NCI-H1048 (cell line): ENCODE results near the gene RAB31.

Experiments
- DNase-seq: peaks from one replicate; lab custom pipeline; 2025; lab: John Stamatoyannopoulos, UW

Gene RAB31

DNA sequence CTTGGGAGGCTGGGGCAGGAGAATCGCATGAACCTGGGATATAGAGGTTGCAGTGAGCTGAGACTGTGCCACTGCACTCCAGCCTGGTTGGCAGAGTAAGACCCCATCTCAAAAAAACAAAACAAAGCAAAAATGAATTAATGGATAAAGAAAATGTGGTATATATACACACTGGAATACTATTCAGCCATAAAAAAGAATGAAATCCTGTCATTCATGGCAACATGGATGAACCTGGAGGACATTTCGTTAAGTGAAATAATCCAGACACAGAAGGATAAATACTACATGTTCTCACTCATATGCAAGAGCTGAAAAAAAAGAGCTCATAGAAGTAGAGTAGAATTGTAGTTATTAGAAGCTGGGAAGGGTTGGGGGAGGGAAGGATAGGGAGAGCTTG lies 80.8 kb downstream of the RAB31 start:
- no peak for DNase-seq

DNA sequence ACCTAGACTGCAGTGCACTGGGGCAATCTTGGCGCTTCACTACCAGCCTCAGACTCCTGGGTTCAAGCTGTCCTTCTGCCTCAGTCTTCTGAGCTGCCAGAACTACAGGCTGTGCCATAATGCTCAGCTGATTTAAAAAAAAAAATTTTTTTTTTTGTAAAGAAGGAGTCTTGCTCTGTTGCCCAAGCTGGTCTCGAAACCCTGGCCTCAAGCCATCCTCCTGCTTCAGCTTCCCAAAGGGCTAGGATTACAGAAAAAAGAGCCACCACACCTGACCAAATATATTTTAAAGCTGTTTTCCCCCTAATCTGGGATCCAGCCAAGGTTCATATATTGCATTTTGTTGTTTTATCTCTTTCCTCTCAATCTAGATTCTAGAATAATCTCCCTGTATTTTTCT lies 82.2 kb downstream of the RAB31 start:
- DNase-seq, result no peak

- DNase-seq, result no peak
Observed at GRCh38 chr18:9791991-9792390, 83.9 kb downstream of the RAB31 start.

DNA sequence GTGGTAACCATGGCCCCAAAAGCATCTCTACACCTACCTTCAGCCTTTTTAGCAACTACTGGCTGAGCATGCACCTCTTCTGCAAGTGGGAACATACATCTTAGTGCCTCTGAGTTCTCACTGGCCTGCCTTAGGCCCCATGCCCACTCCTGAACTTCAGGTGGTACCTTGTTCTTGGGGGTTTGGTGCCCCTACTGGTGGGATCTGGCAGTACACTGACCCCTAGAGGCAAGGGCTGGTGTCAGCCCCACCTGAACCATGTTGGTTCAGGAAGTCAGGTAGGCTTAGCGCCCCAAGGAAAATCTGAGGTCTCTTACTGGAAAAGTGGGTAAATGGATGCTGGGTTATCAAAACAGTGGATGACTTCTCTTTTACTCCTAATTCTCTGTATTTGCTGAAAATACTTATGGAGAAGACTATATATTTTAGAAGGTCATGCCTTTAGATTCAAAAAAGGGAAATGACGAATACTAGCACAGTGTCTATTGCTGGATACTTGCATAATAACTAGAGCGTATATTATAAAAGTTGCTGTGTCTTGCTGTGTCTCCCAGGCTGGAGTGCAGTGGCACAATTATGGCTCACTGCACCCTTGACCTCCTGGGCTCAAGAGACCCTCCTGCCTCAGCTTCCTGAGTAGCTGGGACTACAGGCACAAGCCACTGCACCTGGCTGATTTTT lies 84.6 kb downstream of the RAB31 start:
- no peak for DNase-seq

DNA sequence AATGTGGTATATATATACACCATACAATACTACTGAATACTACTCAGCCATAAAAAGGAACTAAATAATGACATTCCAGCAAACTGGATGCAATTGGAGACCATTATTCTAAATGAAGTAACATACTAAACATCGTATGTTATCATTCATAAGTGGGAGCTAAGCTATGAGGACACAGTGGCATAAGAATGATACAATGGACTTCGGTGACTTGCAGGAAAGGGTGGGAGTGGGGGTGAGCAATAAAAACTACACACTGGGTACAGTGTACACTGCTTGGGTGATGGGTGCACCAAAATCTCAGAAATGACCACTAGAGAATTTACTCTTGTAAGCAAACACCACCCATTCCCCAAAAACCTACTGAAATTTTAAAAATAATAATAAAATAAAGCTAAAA lies 87.9 kb downstream of the RAB31 start:
- DNase-seq, result no peak

GRCh38 chr18:9796935-9797549 lies 88.9 kb downstream of the RAB31 start:
- no peak for DNase-seq

DNA sequence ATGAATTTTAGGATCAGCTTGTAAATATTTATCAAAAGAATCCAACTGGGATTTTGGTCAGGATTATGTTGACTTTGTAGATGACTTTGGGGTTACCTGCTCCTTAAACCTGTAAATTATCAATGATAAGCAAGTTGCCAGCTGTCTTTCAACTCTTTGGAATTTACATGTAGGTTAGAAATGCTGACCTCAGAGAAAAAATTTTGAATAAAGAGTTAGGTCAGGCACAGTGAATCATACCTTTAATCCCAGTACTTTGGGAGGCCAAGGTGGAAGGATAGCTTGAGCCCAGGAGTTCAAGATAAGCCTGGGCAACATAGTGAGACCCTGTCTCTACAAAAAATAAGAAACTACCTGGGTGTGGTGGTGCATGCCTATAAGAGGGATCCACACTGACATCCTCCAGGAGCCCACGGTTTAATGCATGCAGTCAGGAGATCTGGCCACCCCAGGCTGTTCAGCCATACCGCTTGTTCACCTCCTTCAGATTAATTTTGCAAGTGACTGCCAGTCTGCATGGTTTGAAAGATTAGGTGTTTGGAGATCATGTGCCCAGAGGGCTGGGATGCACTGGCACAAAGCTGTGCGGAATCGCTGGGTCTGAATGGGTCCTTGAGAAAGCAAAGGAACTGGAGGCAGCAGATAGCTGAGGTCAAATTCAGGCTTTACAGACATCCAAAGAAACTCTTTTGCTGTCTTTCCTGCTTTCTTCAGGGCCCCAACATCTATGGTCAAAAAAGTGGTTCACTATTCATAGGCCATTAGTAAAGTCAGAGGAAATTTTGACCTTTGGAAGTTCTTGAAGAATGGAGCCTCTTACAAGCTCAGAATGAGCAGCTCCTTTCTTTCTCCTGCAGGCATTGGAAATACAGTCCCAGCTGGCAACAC lies 94.3 kb downstream of the RAB31 start:
- DNase-seq, result no peak

- no peak for DNase-seq
Observed at GRCh38 chr18:9803063-9803697, 95.1 kb downstream of the RAB31 start.

DNA sequence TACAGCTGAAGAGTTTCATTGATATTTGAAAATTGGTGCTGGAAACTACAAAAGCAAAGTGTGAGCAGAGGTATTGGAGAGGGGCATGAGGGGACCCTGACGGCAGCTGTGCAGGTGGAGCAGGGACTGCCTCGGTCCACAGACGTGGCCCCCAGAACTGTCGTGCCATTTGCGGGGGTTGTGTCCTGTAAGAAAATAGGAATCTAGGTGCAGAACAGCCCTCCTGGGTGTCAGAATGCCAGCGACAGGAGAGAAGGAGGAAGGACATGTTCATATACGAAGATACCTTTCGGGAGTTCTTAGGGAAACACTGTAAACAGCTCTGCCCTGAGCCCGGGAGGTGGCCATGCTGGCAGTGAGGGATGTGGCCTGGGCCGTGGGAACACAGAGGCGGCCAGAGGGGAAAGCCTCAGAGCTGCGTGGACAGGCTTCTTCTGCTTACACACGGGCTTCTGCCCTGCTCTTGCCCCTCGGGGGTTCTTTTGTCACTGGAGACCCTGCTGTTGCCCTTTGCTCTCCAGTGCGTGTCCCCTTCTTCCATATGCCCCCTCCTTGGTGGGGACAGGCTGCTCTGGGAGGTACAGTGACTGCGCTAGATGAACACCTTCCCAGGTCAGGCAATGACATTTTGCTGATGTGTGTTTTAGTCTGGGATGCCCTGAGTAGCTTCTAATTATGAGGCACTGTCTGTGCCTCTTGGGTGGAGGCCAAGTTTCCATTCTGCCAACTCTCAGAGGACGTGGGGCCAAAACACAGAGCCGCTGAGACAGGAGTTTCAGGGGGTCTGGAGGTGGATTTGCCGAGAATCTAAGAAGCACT lies 95.8 kb downstream of the RAB31 start:
- no peak for DNase-seq

- no peak for DNase-seq
Observed at GRCh38 chr18:9804517-9805104, 96.5 kb downstream of the RAB31 start.

GRCh38 chr18:9806905-9807304 lies 98.8 kb downstream of the RAB31 start:
- no peak for DNase-seq

DNA sequence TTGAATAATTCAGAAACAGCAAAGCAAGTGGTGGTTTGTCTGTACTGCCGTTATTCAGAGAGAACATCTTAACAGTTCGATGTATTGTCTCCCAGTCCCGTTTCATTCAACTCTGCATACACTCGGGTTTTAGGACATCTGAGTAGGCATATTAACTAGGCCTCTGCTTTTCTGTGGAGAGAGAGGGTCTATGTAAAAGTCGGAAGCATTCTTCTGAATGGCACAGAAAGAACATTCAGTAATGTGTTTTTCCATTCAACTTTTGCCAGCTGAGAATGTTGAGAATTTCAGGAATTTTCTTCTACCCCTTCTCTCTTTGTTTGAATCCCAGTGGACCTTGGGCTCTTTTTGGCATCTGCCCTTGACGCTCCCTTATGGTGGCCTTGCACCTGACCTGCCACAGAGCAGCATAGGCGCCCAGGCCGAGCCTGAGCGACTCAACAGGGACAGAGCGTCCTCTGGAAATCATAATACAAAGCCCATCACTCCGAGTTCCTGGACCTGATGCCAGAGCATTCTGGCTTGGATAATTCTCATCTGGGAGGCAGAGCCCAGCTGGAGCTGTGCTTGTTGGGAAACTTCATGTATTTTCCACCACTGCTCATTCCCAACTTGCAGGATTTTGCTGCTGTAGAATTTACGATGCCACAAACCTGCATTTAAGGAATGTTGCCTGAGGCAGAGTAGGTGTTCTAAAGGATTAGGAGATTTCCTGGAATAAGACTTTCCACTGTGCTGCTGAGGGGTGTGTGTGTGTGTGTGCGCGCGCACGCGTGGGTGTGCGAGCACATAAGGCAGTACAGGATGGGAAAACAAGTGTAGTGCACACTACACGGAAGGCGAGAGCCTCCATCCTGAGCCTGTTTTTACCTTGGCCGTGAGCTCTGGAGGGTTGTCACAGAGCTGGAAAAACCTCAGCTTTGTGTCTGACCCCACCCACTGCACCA lies 100.5 kb downstream of the RAB31 start:
- no peak for DNase-seq

- no peak for DNase-seq
Observed at GRCh38 chr18:9809697-9810096, 101.6 kb downstream of the RAB31 start.

DNA sequence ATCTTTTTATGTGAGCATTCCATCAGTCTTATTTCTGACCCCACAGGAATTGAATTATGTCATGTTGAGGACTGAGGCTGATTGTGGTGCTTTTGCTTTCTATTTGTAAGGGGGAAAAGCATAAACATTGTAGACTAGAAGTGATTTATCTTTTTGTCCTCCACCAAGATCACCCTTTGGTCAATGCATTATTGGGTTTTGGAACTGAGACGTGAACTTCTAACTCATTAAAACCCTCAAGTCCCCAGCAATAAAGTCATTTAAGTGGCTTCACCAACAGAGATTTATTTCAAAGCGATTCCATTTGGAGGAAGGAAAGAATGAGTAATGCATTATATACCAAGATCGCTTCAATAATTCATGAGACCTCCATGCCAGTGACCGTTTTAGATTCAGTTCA lies 102.2 kb downstream of the RAB31 start:
- no peak for DNase-seq

- DNase-seq, result no peak
Observed at GRCh38 chr18:9810994-9811705, 103.0 kb downstream of the RAB31 start.

GRCh38 chr18:9811978-9812377 lies 103.9 kb downstream of the RAB31 start:
- DNase-seq, result no peak

GRCh38 chr18:9814431-9814830 lies 106.3 kb downstream of the RAB31 start:
- no peak for DNase-seq

GRCh38 chr18:9817286-9817685 lies 109.2 kb downstream of the RAB31 start:
- DNase-seq, result no peak

DNA sequence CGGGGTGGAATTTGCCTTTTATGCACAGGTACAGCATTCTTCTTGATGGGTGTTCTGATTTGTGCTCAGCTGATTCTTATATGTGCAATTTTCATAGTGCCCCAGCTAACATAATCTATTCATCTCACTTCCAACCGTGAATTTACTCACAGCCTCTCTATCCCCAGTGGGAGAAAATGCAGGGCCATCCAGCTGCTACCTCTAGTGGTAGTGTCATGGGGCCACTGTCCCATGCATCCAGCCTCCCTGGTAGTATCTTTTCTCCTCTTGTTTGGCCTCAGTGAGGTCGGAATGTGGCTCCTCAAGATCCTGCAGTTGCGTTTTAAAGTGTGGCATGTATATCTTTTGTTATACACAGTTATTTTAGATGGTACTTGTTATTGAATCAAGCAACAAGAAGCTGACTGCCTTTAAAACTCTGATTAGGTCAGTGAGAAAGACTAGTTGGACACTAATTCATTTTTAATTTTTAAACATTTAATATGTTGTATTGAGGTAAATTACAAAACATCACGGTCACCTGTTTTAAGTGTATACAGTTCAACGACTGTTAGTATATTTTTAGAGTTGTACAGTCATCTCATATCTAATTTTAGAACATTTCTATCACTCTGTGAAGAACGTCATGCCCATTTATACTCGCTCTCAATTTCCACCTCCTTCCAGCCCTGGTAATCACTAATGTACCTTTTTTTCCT lies 109.8 kb downstream of the RAB31 start:
- no peak for DNase-seq
